Smooth muscle cell of the brain vasculature (primary cell): ENCODE results near the gene UBE2O.

ENCODE experiments used
- DNase-seq: peaks from one replicate; pipeline ENCODE4 v3.0.0-alpha.2; 2012; ENCODE audit warnings: low read depth, low spot score

UBE2O gene

DNA sequence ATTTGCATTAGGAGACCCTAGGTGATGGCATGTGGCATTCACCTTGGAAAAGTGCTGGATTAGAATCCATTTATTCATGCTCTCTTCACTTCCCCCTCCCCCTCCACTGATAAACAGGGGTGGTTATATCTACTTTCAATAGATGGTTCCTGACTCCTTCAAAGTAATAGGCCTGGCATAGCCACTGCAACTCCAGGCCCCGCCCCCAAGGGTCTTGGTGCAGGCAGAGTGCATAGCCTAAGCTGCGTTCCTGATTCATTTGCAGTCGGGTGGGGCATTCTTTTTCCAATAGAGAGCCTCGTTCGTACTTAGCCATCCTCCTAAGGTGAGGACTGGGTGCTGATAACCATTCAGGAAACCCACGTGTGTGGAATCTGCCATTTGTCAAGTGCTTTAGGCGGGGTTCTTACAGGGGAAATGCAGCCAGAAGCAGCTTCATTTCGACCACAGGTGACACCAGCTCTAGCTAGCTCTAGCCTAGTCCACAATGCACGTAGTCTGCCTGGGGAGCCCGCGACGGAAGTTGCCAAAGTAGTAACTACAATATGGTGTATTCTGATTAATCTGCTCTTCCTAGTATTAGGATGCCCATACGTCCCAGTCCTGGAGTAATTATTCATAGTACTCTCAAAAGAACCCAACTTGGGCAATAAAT is 11.1 kb downstream of the UBE2O start:
- no peak for DNase-seq

DNA sequence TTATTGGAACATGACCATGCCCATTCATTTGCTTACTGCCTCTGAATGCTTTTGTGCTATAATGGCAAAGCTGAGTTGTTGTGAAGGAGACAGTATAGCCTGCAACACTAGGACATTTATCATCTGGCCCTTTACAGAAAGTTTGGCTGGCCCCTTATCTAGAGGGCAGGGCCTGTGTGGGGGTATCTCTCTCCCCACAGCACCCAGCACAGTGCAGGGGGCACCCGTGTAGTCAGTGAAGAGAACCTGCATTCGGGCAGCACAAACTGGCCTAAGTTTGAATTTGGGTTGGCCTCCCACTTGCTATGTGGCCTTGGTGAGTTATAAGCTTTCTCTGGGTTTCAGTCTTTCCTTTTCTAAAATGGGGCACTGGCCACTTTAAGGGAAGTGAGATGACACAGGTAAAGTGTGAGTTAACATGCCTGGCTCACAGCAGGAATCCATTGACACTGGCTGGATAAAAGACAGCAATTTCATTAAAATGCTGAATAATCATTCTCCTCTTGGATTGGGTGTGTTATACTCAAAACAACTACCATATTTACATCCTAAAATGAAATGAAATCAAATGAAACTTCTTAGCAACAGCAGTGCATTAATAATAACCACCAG is 12.1 kb downstream of the UBE2O start:
- DNase-seq: no peak

DNA sequence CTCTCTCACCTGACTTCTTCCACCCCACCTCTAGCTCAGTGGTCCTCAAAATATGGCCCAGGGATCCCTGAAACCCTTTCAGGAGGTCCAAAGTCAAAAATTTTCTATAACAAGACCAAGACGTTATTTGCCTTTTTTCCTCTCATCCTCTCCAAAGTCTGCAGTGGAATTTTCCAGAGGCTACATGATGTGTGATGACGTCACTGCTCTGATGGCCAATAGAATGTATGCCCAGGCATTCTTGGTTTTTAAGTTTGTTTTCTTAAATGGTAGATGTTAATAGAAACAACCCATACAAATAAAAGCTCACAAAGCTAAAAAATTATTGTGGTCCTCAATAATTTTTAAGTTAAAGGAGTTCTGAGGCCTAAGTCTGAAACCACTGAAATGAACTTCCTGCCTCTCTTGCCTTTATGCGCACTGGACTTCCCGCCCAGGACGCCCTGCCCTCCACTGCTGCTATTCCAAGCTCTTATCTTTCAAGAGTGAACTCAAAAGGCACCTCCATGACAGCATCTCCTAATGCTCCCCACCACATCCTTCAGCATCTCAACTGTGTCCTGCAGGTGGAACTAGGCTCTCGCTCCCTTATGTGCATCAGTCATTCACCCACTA is 13.5 kb downstream of the UBE2O start:
- DNase-seq: no peak

DNA sequence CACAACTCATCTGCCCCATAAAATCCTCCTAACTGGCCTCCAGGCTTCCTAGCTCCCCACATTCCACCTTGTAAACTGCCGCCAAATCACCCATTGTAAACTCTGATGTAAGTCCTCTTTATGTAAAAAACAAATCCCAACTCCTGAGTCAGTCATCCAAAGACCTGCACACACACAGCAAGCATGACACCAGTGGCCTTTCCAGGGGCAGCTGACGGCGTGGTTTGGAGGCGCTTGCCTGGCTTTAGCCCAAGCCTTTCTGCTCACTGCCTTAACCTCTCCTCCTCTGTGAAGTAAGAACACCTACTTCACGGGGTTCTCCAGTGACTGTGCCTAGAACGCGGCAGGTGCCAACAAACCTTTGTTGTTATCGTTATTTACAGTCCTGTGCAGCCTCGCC is 14.0 kb downstream of the UBE2O start:
- DNase-seq: no peak

DNA sequence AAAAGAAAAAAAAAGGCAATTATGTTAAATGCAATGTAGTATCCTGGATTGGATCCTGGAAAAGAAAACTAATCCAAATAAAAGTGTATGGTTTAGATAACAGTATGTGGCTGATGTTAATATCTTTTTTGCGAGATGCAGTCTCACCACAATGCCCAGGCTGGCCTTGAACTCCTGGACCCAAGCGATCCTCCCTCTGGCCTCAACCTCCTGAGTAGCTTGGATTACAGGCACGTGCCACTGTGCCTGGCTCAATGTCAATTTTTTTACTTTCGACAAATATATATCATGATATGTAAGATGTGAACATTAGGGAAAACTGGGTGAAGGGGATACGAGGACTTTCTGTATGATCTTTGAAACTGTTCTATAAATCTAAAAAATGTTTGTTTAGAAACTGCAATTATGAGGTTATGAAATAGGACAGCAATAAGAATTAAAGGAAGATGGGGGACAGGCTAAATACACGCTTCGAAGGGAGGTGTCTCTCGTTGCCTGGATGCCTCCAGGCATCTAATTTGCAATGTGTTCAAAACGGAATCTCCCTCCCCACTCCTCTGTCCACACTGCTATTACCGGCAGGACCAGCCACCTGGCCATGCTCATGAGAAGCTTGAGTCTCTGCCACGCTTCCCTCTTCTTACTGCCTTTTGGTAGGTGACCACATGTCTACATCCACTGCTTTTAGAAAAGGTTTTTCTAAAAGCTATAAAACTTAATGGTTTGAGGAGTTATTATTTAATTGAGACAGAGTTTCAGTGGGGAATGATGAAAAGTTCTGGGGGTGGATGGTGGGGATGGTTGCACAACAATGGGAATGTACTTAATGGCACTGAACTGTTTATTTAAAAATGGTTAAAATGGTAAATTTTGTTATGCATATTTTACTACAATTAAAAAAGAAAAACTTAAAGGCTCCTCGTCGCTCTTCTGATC is 15.2 kb downstream of the UBE2O start:
- no peak for DNase-seq

DNA sequence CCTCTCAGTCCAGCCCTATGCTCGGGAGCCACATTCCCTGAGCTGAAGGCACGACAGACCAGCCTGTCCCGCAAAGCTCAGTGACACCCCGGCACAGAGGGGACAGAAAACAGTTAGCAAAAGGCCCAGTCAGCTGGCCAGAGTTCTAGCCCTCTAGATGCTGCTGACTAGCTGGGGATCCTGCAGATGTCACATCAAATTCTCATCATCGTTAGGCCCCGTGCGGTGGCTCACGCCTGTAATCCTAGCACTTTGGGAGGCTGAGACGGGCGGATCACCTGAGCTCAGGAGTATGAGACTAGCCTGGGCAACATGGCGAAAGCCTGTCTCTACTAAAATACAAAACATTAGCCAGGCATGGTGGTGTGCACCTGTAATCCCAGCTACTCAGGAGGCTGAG is 17.2 kb downstream of the UBE2O start:
- DNase-seq: no peak

DNA sequence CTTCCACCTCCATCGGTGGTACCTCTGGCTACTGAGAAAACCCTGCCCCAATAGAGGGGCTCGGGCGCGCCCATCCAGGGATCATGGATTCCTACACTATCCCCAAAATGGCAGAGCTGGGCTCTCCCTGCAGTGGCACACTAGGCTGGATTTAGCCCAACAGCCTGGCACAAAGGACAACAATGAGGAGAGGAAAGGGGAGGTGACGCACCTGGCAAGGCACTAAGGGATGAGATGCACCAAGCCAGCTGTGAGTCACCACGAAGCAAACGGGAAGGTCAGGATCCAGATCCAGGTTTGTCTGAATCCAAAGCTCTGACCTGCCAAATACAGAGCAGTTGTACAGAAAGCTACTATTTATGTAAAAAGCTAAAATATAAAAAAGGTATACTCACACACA is 18.1 kb downstream of the UBE2O start:
- DNase-seq: no peak

DNA sequence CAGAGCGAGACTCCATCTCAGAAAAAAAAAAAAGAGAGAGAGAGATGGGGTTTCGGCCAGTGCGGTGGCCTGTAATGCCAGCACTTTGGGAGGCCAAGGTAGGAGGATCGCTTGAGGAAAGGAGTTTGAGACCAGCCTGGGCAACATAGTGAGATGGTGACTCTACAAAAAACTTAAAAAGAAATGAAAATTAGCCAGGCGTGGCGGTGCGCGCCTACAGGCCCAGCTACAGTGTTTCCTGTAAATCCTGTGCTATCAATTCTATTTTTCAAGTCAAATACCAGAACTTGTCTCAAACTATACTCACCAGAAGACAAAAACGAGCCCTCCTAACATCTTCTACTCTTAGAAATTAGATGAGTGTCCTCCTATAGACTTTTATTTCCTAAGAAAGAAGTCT is 19.3 kb downstream of the UBE2O start:
- no peak for DNase-seq

DNA sequence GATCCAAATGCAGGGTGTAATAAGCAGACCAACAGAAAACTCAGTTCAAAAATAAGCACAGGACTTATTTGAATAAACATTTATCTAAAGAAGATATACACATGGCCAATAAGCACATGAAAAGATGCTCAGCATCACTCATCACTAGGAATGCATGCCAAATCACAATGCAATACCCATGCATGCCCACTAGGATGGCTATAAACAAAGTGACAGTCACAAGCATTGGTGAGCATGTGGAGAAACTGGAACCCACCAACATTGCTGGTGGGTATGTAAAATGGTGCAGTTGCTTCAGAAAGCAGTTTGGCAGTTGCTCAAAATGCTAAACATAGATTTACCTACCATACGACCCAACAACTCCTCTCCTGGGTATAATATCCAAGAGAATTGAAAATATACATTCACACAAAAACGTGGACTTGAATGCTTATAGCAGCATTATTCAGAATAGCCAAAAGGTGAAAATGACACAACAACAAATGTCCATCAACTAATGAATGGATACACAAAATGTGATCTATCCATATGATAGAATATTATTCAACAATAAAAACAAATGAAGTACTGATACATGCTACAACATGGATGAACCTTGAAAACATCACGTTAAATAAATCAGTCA is 20.1 kb downstream of the UBE2O start:
- DNase-seq: no peak

DNA sequence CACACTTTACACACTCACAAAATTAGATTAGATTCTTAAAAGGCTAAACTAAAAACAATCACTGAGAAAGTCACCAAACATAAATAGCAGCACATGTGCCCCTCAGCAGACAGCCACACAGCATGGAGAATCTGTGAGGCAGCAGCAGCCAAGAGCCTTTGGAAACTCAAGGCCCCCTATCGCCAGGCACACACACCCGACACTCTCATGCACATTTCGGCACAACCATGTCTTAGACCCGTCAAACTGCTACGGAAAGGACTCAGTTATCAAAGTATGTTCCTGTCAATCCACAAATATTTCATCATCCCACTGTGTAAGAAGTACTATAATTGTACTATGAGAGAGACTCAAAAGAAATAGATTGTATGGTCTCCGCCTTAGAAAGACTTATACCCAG is 20.9 kb downstream of the UBE2O start:
- no peak for DNase-seq

DNA sequence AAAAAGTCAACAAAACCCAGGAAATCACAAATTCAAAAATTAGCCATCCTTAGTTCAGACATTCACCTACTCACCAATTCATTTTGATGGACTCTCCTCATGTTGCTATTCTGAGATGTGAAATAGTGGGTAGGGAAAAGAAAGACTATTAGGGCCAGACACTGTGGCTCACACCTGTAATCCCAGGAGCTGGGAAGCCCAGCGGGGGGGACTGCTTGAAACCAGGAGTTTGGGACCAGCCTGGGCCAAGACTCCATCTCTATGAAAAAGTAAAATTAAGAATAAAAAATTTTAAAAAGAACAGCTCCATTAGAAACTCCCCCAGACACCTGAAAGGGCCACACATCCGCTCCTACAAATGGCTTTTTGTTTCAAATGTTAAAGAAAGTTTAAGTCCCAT is 21.4 kb downstream of the UBE2O start:
- no peak for DNase-seq

DNA sequence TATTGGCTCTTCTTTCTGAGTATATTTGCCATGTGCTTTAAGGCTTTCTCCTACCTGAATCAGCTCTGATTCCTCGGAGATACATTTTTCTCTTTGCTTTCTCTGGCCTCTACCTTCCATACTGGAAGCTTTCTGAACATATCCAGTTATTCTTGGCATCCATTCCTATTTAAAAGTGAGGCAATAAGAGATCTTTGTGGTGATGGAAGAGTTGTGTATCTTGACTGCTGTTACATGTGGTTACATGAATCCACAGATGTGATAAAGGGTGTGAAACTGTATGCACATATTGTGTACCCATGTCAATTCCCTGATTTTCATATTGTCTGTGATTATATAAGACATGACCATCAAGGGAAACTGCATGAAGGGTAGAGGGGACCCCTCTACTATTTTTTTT is 24.4 kb downstream of the UBE2O start:
- DNase-seq: no peak

DNA sequence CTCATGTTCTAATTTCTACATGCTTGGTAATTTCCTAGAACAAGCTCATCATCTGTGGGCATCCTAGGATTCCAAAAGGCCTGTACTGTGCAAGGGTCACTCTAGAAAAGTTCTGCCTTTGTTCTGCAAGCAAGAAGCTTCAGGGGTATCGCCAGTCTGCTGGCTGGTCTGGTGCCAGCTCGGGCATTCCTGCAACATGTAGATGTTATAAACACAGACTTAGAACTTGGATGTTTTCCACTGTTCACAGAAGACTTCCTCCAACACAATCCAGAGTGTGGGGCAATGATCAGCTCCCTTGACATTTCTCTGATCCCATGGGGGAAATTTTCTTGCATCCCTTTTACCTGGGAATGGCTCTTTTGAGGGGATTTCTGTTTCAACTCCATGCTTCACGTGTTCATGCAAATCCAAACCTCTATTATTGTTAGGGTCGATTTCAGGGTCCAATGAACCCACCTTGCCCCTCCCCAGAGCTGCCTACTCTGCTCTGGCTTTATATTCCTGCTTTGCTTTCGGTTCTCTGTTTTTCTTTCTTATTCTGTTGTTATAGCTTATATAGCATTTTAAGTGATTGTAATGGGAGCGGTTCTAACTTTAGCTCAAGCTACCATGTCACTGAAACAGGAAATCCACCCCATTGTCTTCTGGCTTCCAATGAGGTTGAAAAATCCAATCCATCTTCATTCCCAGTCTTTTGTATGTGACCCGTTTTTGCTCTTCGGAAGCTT is 25.3 kb downstream of the UBE2O start:
- no peak for DNase-seq

DNA sequence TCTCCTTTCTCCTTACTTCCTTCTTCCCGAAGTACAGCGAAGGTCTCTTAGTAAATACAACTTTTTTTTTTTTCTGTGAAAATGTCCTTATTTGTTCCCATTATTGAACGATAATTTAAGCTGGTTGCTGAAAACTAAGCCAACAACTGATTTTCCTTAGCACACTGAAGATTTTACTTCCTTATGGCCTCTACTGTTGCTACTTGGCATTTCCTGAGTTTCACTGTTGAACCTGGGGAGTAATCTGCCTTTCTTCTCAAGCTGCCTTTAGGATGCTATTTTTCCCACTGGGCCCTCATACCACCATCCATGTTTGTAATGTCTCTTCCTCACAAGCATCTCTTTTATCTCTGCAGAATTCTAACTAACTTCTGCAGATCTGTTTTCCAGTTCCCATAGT is 26.1 kb downstream of the UBE2O start:
- DNase-seq: no peak

DNA sequence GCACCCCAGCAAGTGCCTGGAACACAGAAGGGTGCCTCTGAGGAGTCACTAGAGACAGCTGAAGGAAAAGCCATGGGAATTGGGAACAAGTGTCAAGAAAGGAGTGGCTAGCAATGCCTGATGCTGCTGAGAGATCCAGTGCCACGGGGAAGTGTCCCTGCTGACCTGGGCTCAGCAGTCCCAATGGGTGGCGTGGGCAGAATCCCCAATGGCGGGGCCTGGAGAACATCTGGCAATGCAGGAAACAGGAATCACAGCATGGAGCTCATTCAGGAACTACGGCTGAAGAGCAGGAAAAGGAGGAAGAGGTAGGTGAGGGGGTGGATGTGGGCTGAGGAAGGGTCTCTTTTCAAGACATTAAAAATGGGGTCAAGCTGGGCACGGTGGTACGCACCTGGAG is 30.1 kb downstream of the UBE2O start:
- DNase-seq: no peak

DNA sequence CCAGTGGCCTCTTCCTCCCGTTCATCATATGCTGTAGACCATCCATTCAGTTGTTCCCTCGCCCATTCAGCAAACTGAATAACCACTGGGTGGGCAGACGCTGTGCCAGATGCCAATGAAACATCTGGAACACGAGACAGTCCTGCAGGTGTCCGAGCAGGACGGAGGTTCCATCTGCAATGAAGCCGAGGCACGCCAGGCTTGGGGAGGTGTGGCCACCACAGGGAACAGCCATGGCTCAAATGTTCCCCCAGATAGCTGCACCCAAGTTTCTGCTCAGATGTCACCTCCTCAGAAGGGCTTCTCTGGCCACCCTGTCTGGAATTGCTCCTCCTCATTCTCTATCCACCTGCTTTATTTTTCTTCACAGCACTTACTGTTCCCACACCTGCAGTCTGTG is 30.5 kb downstream of the UBE2O start:
- DNase-seq: no peak

DNA sequence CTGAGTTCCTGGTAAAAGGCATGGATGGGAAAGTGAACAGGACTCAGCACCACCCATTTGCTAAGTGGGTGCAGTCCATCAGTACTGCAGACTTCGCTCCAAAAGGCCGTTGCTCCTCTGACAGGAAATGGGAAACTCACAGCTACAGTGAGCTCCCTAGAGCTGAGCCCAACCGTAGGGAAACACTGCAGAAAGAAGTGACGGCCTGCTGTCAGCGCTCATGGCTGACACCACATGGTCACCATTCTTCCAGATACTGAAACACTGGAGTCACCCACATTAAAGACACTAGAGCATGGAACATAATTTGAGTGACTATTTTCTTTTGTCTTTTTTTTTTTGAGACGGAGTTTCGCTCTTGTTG is 31.9 kb downstream of the UBE2O start:
- DNase-seq: no peak

DNA sequence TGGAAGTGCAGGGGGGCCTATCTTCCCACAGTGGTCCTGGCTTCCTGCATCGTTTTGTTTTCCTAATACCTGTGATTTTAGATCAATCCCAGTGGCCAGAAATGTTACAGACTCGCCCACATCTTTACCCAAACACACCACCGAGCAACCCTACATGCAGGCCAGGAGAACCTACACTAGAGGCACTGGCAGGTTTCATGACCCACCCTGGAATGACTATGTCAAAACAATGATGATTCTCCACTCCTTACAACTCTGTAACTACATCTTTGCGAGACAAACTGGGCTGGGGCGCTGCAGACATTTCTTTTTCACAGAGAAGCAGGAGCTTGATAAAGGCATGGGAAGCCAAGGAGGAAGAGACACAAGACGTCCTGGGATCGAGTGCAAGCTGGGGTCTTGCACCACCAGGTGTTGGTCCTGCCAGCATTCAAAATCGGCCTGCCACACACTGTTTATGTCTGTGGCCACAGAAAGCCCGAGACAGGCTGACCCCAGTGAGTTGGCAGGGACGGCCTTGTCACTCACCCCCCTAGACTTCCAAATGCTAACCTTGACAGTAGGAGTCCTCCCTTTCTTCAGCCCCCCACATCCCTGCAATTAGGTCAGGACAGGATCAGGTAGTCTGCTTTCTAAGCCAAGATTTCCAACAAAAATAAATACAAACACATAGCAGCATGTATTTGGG is 32.5 kb downstream of the UBE2O start:
- no peak for DNase-seq

DNA sequence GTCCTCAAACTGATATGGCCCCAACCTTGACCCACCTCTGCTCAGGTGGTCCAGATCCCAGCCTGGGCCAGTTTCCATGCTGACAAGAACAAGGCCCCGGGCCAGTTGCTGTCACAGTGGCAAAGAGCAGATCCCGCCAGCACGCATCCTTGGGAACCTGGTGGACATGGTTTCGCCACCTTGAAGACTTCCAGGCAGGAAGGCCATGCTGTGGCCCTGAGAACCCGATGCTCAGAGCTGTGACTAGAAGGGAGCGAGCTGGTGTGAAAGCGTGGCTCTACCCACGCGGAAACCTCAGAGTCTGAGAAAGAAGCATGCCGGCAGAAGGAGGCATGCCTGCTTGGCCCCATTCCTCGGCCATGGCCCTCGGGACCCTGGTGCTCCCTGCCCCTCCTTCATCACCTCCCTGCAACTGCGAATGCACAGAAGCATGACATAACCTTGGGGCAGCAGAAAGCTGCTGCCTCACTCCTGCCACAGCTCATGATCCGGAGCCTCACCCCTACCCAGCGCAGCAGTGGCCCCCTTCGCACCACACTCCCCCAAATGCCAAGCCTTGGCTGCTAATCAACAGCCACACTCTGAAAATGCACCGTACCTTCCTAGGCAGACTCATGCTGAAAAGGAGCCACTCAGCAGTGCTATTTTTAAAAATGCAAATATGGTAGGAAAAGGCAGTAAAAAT is 33.2 kb downstream of the UBE2O start:
- DNase-seq: no peak

DNA sequence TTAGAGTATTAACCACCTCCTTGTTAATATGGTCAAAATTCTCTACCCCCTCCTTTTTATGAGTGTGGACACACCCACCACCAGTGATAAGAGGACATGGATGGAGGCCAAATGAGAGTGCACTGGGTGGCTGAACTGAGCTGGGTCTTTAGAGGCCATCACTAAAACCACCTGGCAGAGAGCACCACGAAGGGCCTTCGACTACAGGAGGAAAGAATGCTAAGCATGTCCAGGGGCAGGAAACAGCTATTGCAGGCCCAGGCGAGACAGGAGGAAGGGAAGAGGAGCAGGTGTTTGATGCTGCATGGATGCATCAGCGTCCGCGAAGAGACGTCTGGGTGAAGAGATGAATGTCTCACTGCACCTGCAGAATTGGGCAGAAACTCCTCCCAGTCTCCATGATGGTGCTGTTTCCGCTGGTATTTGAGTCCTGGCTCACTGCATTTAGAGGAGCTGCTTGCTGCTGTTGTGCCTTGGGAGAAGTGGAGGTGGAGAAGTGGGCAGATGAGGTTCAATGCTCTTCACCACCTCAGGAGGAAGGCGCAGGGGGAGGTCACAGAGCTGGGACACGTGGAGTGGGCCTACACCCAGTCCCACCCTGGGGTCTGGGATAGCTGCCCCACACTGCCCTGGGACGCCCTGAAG is 35.3 kb downstream of the UBE2O start:
- no peak for DNase-seq
